Endothelial cell of umbilical vein (primary cell): ENCODE results near the gene TBPL1. TPM values are rescaled to one million over a fixed set of nuclear protein-coding genes. Genes with fewer than 3 reads are reported as not detected.
"Not testable (repeated sequence)": the region's sequence is repeated elsewhere in the genome, so short reads cannot be mapped to it uniquely, and the experiment has no call there.

Experiments used
- BruUV-seq: library from RNA; stranded (reverse); fragments of 400-500 nt; replicated peaks from 2 replicates; lab custom pipeline; 2021; lab: Mats Ljungman, UMichigan
- CTCF ChIA-PET: fragments of 300-600, 350-600 bp; sonication (Branson Sonifier 250); formaldehyde crosslinking; loops from one replicate; lab custom pipeline; 2021; ENCODE audit warnings: antibody characterized with exemption, inconsistent platforms; lab: Charles Lee
- POLR2A ChIA-PET: fragments of 300-600, 350-600 bp; sonication (Branson Sonifier 250); formaldehyde crosslinking; loops from one replicate; lab custom pipeline; 2021; ENCODE audit warnings: antibody characterized with exemption, inconsistent platforms; lab: Charles Lee
- DNase-seq: peaks from one replicate; pipeline ENCODE4 v3.0.0-alpha.2; 2011; ENCODE audit warnings: low read depth, low spot score
- FAIRE-seq: peaks from 2 replicates; lab custom pipeline; 2011; peaks lifted over from hg19 to GRCh38; lab: Jason Lieb, UNC
- H2AFZ ChIP-seq: 2 replicates; pipeline ENCODE4 v1.6.0; 2012; ENCODE audit warnings: low read depth, low read length, control low read depth, inconsistent platforms
- H3K27ac ChIP-seq: 2 replicates; pipeline ENCODE4 v1.5.1; 2011; ENCODE audit warnings: low read depth, mild to moderate bottlenecking, control low read depth, low read length, moderate library complexity; ENCODE audit not compliant: insufficient read depth
- H3K27me3 ChIP-seq, 2 experiments: 2 replicates each; pipeline versions ENCODE4 v1.6.0 to v1.6.1; 2011; ENCODE audit warnings: low read length in 2 of 2, mixed read lengths in 1 of 2; ENCODE audit not compliant: control insufficient read depth in 2 of 2, insufficient read depth in 2 of 2
- H3K36me3 ChIP-seq, 2 experiments: 2 replicates in 1 of 2; 3 replicates in 1 of 2; pipeline ENCODE4 v1.5.1; 2011; ENCODE audit warnings: low read length in 2 of 2, mild to moderate bottlenecking in 1 of 2, moderate library complexity in 1 of 2; ENCODE audit not compliant: control insufficient read depth in 2 of 2, insufficient read depth in 2 of 2; ENCODE audit errors: extremely low read depth in 1 of 2
- H3K4me1 ChIP-seq: 3 replicates; pipeline ENCODE4 v1.5.1; 2011; ENCODE audit warnings: mild to moderate bottlenecking, low read length; ENCODE audit not compliant: control insufficient read depth, insufficient read depth; ENCODE audit errors: extremely low read depth
- H3K4me2 ChIP-seq: 2 replicates; pipeline ENCODE4 v1.6.1; 2011; ENCODE audit warnings: low read length, control low read depth, mixed read lengths; ENCODE audit not compliant: insufficient read depth
- H3K4me3 ChIP-seq, 3 experiments: fragments of 200-600 bp in 1 of 3; sonication (generic), shearing (Covaris generic) in 1 of 3; replicated peaks in 1 of 3; 2 replicates each; pipeline ENCODE4 v1.5.1; 2011 to 2016; ENCODE audit warnings: control low read depth in 3 of 3, low read length in 3 of 3, mild to moderate bottlenecking in 2 of 3, inconsistent platforms in 1 of 3, low read depth in 1 of 3, moderate library complexity in 1 of 3; ENCODE audit not compliant: insufficient read depth in 1 of 3
- H3K79me2 ChIP-seq: 2 replicates; pipeline ENCODE4 v1.6.0; 2012; ENCODE audit warnings: low read length, inconsistent platforms; ENCODE audit not compliant: control insufficient read depth, insufficient read depth
- H3K9ac ChIP-seq: replicated peaks from 2 replicates; pipeline ENCODE3; 2011; ENCODE audit warnings: low read length, control low read depth; ENCODE audit not compliant: insufficient read depth; ENCODE audit errors: extremely low read depth
- H3K9me1 ChIP-seq: replicated peaks from 3 replicates; pipeline ENCODE4 v1.6.0; 2011; ENCODE audit warnings: mild to moderate bottlenecking, low read length; ENCODE audit not compliant: control insufficient read depth, insufficient read depth; ENCODE audit errors: extremely low read depth
- H3K9me3 ChIP-seq: replicated peaks from 2 replicates; pipeline ENCODE4 v1.5.1; 2012; ENCODE audit warnings: low read length, inconsistent platforms; ENCODE audit not compliant: control insufficient read depth, insufficient read depth
- H4K20me1 ChIP-seq: replicated peaks from 2 replicates; pipeline ENCODE3; 2011; ENCODE audit warnings: mild to moderate bottlenecking, low read length; ENCODE audit not compliant: control insufficient read depth, insufficient read depth; ENCODE audit errors: extremely low read depth
- CTCF ChIP-seq, 2 donors: IDR thresholded peaks; 1 replicate in 1 of 2; 2 replicates in 1 of 2; pipeline ENCODE4 v1.5.1; 2011; ENCODE audit warnings: low read length in 2 of 2, mild to moderate bottlenecking in 2 of 2, moderate library complexity in 2 of 2, control low read depth in 1 of 2, inconsistent platforms in 1 of 2, low read depth in 1 of 2; ENCODE audit not compliant: insufficient read depth in 1 of 2; ENCODE audit errors: extremely low read depth in 1 of 2
- MYC ChIP-seq: IDR thresholded peaks from one replicate; pipeline ENCODE4 v1.6.1; 2011; ENCODE audit warnings: mild to moderate bottlenecking, low read depth, low read length
- dilution Hi-C: fragments of 300-500 bp; cut with MboI; formaldehyde crosslinking; loops from one replicate; pipeline ENCODE4 v1.15.0; 2019; ENCODE audit warnings: low sequenced_read_pairs; ENCODE audit not compliant: extremely low pct_ligation_motif_present
- intact Hi-C: fragments of 100-400 bp; cut with micrococcal nuclease; formaldehyde crosslinking; loops from one replicate; pipeline ENCODE4 v1.10.0; 2022
- polyA plus RNA-seq, 4 experiments: library from polyadenylated mRNA; depleted of rRNA in 3 of 4; stranded (reverse) in 3 of 4; unstranded in 1 of 4; fragments of >200 nt; gene quantifications; 2 replicates each; pipeline versions ENCODE4 v1.2.1 to v1.2.3, GENCODE V29; 2011 to 2012; ENCODE audit warnings: missing spikeins in 1 of 4
- total RNA-seq: library from RNA; stranded (reverse); gene quantifications from 2 replicates; pipeline ENCODE4 v1.2.3, GENCODE V29; 2021

The TBPL1 gene
- total and polyA plus RNA-seq, 2 donors (not counting 3 experiments of a cell fraction or from before 2014, with no cell fraction given) = 19.6 to 31.2 TPM

- no peaks in the 10 kb centered on the region for H3K36me3 ChIP-seq
- peaks cover 13 to 31% of the 10 kb centered on the region in 2 experiments for H3K27me3 ChIP-seq
- H4K20me1 ChIP-seq = no peaks in the 10 kb centered on the region
- no TSS peak for BruUV-seq
- H3K9me1 ChIP-seq = no peaks in the 10 kb centered on the region
- no peak overlapping the region for H3K4me3 ChIP-seq
- peak; percentile 82 for DNase-seq
- POLR2A ChIA-PET = interaction anchor here (1.3 kb wide), 1 partner anchor 173 kb away, joined by 4 read pairs; no protein-coding TSS in a partner anchor
- CTCF ChIA-PET = interaction anchor here (0.5 to 14.7 kb wide), 65 partner anchors 9 to 1078 kb away, joined by 3 to 983 read pairs (median 6); partner anchors contain the start of genes SLC2A12 and TBPL1
- H3K4me2 ChIP-seq = no peak overlapping the region
- TF ChIP-seq CTCF (IDR thresholded peaks at IDR 0.05; ENCODE audit: extremely low read depth in 1 of 2, insufficient read depth in 1 of 2, low read depth in 1 of 2, low read length in 2 of 2) = peak; percentile 59 to 60
- no peak for TF ChIP-seq MYC
- H3K4me1 ChIP-seq = no peaks in the 10 kb centered on the region
- H3K9me3 ChIP-seq = no peaks in the 10 kb centered on the region
- no peaks in the 10 kb centered on the region for H3K79me2 ChIP-seq
- H2AFZ ChIP-seq = no peak overlapping the region
- peak; percentile 95 for FAIRE-seq
- dilution Hi-C loops (no loop called here), intact Hi-C loops (loop anchor here (1.0 to 10.0 kb wide), 4 partner anchors 49 to 961 kb away; no protein-coding TSS in a partner anchor)
- H3K9ac ChIP-seq = no peak overlapping the region
- no peak overlapping the region for H3K27ac ChIP-seq
These were observed 29.0 kb upstream of the TBPL1 start for GRCh38 chr6:133923938-133924593.

- H3K36me3 ChIP-seq, intact Hi-C loops, H3K4me1 ChIP-seq, dilution Hi-C loops, POLR2A ChIA-PET, DNase-seq, H3K27ac ChIP-seq, H4K20me1 ChIP-seq, H3K4me2 ChIP-seq, FAIRE-seq, H3K4me3 ChIP-seq, H3K79me2 ChIP-seq, H3K9me3 ChIP-seq, H3K9me1 ChIP-seq, BruUV-seq, H2AFZ ChIP-seq, H3K9ac ChIP-seq: not testable (repeated sequence)
- CTCF ChIA-PET = interaction anchor here (1.1 to 14.7 kb wide), 2 partner anchors 132 to 168 kb away, joined by 3 to 983 read pairs; no protein-coding TSS in a partner anchor
- peaks cover 8 to 18% of the 10 kb centered on the region in 2 experiments for H3K27me3 ChIP-seq
These were observed 21.8 kb upstream of the TBPL1 start for GRCh38 chr6:133931221-133931620.

GRCh38 chr6:133936352-133936751 is 16.7 kb upstream of the TBPL1 start:
- H4K20me1 ChIP-seq, H3K79me2 ChIP-seq, H3K9me1 ChIP-seq, FAIRE-seq, dilution Hi-C loops, H2AFZ ChIP-seq, H3K4me2 ChIP-seq, BruUV-seq, H3K27ac ChIP-seq, H3K4me3 ChIP-seq, H3K4me1 ChIP-seq, intact Hi-C loops, H3K9me3 ChIP-seq, H3K9ac ChIP-seq, H3K36me3 ChIP-seq, POLR2A ChIA-PET, DNase-seq: not testable (repeated sequence)
- CTCF ChIA-PET = interaction anchor here (2.3 to 4.7 kb wide), 3 partner anchors 12 to 161 kb away, joined by 14 to 21 read pairs (median 19); no protein-coding TSS in a partner anchor
- peaks cover 8 to 12% of the 10 kb centered on the region in 2 experiments for H3K27me3 ChIP-seq
